C4-2B (cell line): ENCODE data around the gene COL6A2.

Source experiments
- H3K27ac ChIP-seq: fragments of 450-650 bp; 2 replicates; pipeline ENCODE4 v1.5.1; 2017
- CTCF ChIP-seq: fragments of 450-650 bp; conservative IDR thresholded peaks from 2 replicates; pipeline ENCODE4 v1.5.1; 2017; ENCODE audit warnings: mild to moderate bottlenecking
- ZFX ChIP-seq: fragments of 450-650 bp; IDR thresholded peaks from 2 replicates; pipeline ENCODE4 v1.6.1; 2017

The COL6A2 gene

GRCh38 chr21:46088189-46088588 is 9.7 kb upstream of the COL6A2 start:
- no peak for TF ChIP-seq ZFX
- TF ChIP-seq CTCF: no peak
- H3K27ac ChIP-seq: no peak overlapping the region

GRCh38 chr21:46089285-46089684 is 8.6 kb upstream of the COL6A2 start:
- no peak overlapping the region for H3K27ac ChIP-seq
- TF ChIP-seq ZFX (no peak), CTCF (no peak)

- no peak for TF ChIP-seq CTCF
- no peak for TF ChIP-seq ZFX
- H3K27ac ChIP-seq: no peak overlapping the region
Measured at GRCh38 chr21:46091118-46091517, 6.8 kb upstream of the COL6A2 start.

- no peak for TF ChIP-seq CTCF
- TF ChIP-seq ZFX: no peak
- H3K27ac ChIP-seq: no peak overlapping the region
Measured at GRCh38 chr21:46091631-46092025, 6.3 kb upstream of the COL6A2 start.

GRCh38 chr21:46092026-46092764 is 5.7 kb upstream of the COL6A2 start:
- TF ChIP-seq CTCF (no peak), ZFX (no peak)
- H3K27ac ChIP-seq: no peak overlapping the region

- TF ChIP-seq ZFX (no peak), CTCF (no peak)
- no peak overlapping the region for H3K27ac ChIP-seq
Measured at GRCh38 chr21:46092811-46093667, 4.9 kb upstream of the COL6A2 start.
